HEK293T (cell line): ENCODE results near the gene CNNM4.
A peak's percentile ranks its signal among the peaks of the same experiment; 100 is the strongest.

Source experiments
- CTCF ChIA-PET: fragments of 350-600 bp; formaldehyde crosslinking; extraction: SDS; loops from one replicate; lab custom pipeline; 2021; ENCODE audit warnings: antibody characterized with exemption, inconsistent platforms; lab: Yijun Ruan, JAX
- POLR2A ChIA-PET: fragments of 350-600 bp; formaldehyde crosslinking; extraction: SDS; loops from one replicate; lab custom pipeline; 2020; ENCODE audit warnings: antibody characterized with exemption, inconsistent platforms; lab: Yijun Ruan, JAX
- DNase-seq: peaks from one replicate; pipeline ENCODE4 v3.0.0; 2012; ENCODE audit warnings: mixed read lengths; ENCODE audit errors: extremely low spot score
- ARNT ChIP-seq: fragments of 450-650 bp; IDR thresholded peaks from 2 replicates; pipeline ENCODE4 v1.6.1; 2017; ENCODE audit warnings: mild to moderate bottlenecking
- BHLHE40 ChIP-seq: fragments of 450-650 bp; IDR thresholded peaks from 2 replicates; pipeline ENCODE4 v1.6.1; 2016; ENCODE audit warnings: mild to moderate bottlenecking, moderate library complexity, borderline replicate concordance
- CTBP1 ChIP-seq: fragments of 450-650 bp; IDR thresholded peaks from 2 replicates; pipeline ENCODE4 v1.6.1; 2016; ENCODE audit warnings: borderline replicate concordance
- ELF4 ChIP-seq: fragments of 450-650 bp; IDR thresholded peaks from 2 replicates; pipeline ENCODE4 v1.6.1; 2017; ENCODE audit warnings: antibody characterized with exemption
- FOXA1 ChIP-seq: fragments of 450-650 bp; IDR thresholded peaks from 2 replicates; pipeline ENCODE4 v1.6.1; 2016; ENCODE audit warnings: mild to moderate bottlenecking
- FOXK2 ChIP-seq: fragments of 450-650 bp; IDR thresholded peaks from 2 replicates; pipeline ENCODE4 v1.6.1; 2016; ENCODE audit warnings: mild to moderate bottlenecking
- FOXM1 ChIP-seq: fragments of 450-650 bp; IDR thresholded peaks from 2 replicates; pipeline ENCODE4 v1.6.1; 2017; ENCODE audit warnings: mild to moderate bottlenecking, borderline replicate concordance
- HDGF ChIP-seq: fragments of 450-650 bp; IDR thresholded peaks from 2 replicates; pipeline ENCODE4 v1.6.1; 2017; ENCODE audit warnings: antibody characterized with exemption, borderline replicate concordance
- L3MBTL2 ChIP-seq: fragments of 450-650 bp; conservative IDR thresholded peaks from 2 replicates; pipeline ENCODE4 v1.6.1; 2016; ENCODE audit warnings: mild to moderate bottlenecking
- LEF1 ChIP-seq: fragments of 450-650 bp; IDR thresholded peaks from 2 replicates; pipeline ENCODE4 v1.6.1; 2017; ENCODE audit warnings: mild to moderate bottlenecking, borderline replicate concordance
- NFRKB ChIP-seq: fragments of 450-650 bp; IDR thresholded peaks from 2 replicates; pipeline ENCODE4 v1.6.1; 2016; ENCODE audit warnings: mild to moderate bottlenecking, moderate library complexity
- SP1 ChIP-seq: fragments of 450-650 bp; IDR thresholded peaks from 2 replicates; pipeline ENCODE4 v1.6.1; 2017
- SUZ12 ChIP-seq: fragments of 450-650 bp; IDR thresholded peaks from 2 replicates; pipeline ENCODE4 v1.6.1; 2016; ENCODE audit warnings: mild to moderate bottlenecking
- TARDBP ChIP-seq: fragments of 450-650 bp; IDR thresholded peaks from 2 replicates; pipeline ENCODE4 v1.6.1; 2016
- ZNF384 ChIP-seq: fragments of 450-650 bp; IDR thresholded peaks from 2 replicates; pipeline ENCODE4 v1.6.1; 2016
- TF ChIP-seq, protein P1 (sequence below): fragments of 450-650 bp; IDR thresholded peaks from 2 replicates; pipeline ENCODE4 v1.6.1; 2016

The CNNM4 gene

DNA sequence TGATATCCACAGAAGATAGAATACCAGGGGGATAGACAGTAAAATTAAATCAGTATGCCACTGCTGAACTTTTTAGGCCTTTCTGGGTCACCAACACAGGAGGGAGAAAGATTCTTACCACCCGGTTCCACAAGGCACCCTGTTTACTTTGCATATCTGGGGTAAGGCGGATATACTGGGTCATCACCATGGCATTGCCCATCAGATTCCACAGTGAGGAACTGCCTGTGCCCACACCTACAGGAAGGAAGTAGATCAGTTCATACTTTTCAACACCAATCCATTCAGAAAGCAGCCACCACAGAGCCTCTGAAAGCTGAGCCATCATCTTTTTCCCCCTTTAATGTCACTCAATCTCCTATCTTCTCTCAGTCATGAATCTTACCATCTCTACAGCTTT lies 22.9 kb upstream of the CNNM4 start:
- ChIA-PET CTCF (no interaction called here), POLR2A (no interaction called here)
- DNase-seq, result no peak
- no peak for TF ChIP-seq FOXA1

DNA sequence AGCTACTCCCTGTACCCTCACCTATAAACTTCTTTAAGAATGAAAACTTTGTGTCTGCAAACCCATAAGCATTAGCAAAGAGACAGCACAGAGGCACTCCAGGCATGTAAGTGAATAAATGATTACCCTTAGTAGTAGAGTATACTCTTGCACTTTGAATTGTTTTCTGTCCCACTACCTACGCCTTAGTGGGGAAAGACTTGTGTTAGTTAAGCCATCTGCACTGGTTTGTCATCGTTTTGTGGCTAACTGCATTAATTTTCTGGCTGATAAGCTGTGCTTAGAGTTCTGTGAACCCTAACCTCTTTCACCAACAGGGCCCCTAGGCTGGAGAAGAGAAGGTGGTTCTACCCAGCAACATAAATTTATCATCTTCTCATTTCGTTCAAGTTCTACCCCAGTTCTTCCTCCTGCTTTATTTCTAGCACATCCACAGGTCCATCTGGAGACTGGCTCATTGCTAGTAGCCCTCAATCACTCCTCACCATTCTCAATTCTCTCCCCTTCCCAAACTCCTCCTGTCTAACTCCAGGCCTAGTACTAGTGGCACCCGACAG lies 21.5 kb upstream of the CNNM4 start:
- TF ChIP-seq TARDBP, result no peak
- TF ChIP-seq NFRKB, result no peak
- no peak for TF ChIP-seq BHLHE40
- TF ChIP-seq ELF4, result no peak
- ChIA-PET POLR2A (no interaction called here), CTCF (no interaction called here)
- no peak for DNase-seq

DNA sequence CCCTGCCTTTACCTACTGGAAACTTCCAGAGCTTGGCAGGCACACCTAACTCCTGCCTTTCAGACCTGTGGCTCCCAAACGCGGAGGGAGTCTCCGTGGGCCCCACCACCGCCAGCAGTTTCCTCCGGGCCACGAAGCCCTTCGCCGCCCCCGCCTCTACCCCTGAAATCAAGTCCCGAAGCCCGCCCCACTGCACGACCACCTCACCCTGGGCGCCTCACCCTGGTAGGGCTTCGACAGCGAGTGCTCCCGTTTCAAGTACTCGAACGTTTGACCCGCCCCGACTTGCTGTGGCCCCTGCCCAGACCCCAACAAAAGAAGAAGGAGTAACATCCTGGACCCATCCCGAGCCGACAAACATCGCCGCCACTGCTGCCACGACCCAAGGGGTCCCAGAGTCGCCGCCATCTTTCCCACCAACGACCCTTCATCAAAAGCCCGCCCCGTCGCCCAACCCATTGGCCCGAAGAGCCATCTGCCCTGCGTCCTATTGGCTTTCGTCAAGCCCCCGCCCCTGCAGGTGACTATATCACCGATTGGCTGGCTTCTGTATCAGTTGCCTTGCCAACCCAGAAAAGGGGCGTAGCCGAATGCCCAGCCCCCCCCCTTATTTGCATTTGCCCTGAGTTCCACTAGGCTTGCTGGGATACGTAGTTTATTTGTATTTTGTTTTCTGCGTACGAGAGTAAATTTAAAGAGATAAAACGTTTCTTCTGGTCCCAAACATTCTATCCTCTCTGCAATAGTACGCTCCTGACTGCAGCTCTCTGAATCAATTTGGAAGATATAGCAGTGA lies 20.9 kb upstream of the CNNM4 start, which contains the start of gene LMAN2L:
TSS of gene LMAN2L (minus strand) at position 432 of the 796 bp plus-strand sequence. CDS start at position 408, 24 bp downstream.
- ChIA-PET POLR2A (interaction anchor here (0.7 kb wide), 1 partner anchor 21 kb away, joined by 4 read pairs; the partner anchor contains the start of gene CNNM4), CTCF (no interaction called here)

DNA sequence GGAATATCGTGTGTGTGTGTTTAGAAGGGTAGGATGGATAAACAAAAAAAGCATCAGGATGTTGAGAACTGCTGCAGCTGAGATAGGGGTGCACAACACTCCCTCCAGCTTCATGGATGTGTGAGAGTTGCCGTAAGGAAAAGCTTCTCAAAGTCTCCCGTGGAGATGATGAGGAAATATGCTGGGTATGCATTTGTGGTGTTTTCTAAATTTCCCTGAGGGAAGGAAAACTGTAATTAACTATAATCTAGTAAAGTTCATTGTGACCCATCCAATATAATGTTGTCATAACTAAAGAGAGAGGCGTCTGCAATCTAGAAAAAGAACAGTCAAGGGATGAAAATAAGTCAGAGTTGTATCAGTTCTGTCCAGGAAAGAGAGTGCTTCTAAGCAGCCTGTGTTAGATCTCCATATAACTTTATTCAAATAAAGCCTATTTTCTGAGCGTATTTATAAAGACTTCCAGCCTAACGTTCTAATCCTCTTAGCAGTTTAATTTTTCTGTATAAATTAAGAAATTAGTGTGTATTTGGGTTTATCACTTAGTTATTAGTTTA lies 13.6 kb upstream of the CNNM4 start:
- TF ChIP-seq SUZ12 (no peak), ZNF384 (no peak), FOXK2 (no peak), NFRKB (no peak)
- no peak for DNase-seq
- POLR2A ChIA-PET, result no interaction called here
- CTCF ChIA-PET, result interaction anchor here (1.3 to 1.5 kb wide), 2 partner anchors 10 to 17 kb away, joined by 4 to 5 read pairs; no protein-coding TSS in a partner anchor

More for the DNA sequence above, 20.9 kb upstream of the CNNM4 start, which contains the start of gene LMAN2L:
- peak; percentile 97 for DNase-seq
- TF ChIP-seq ELF4, result no peak
- TF ChIP-seq, protein P1, sequence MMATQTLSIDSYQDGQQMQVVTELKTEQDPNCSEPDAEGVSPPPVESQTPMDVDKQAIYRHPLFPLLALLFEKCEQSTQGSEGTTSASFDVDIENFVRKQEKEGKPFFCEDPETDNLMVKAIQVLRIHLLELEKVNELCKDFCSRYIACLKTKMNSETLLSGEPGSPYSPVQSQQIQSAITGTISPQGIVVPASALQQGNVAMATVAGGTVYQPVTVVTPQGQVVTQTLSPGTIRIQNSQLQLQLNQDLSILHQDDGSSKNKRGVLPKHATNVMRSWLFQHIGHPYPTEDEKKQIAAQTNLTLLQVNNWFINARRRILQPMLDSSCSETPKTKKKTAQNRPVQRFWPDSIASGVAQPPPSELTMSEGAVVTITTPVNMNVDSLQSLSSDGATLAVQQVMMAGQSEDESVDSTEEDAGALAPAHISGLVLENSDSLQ, result peak; percentile 79

DNA sequence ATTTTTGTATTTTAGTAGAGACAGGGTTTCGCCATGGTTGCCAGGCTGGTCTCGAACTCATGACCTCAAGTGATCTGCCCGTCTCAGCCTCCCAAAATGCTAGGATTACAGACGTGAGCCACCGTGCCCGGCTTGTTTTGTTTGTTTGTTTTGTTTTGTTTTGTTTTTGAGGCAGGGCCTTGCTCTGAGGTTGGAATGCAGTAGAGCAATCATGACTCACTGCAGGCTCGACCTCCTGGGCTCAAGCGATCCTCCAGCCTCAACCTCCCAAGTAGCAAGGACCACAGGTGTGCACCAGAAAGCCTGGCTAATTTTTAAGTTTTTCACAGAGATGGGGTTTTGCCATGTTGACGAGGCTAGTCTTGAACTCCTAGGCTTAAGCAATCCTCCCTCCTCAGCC lies 8.9 kb upstream of the CNNM4 start:
- CTCF ChIA-PET, result interaction anchor here (0.6 kb wide), 1 partner anchor 116 kb away, joined by 6 read pairs; no protein-coding TSS in a partner anchor
- no peak for DNase-seq
- TF ChIP-seq BHLHE40 (no peak), TARDBP (no peak), ZNF384 (no peak), FOXK2 (no peak), FOXM1 (no peak), HDGF (no peak), L3MBTL2 (no peak), FOXA1 (no peak), NFRKB (no peak), LEF1 (no peak), CTBP1 (no peak), ARNT (no peak), SP1 (no peak), ELF4 (no peak), SUZ12 (no peak)
- TF ChIP-seq, protein P1, result no peak

DNA sequence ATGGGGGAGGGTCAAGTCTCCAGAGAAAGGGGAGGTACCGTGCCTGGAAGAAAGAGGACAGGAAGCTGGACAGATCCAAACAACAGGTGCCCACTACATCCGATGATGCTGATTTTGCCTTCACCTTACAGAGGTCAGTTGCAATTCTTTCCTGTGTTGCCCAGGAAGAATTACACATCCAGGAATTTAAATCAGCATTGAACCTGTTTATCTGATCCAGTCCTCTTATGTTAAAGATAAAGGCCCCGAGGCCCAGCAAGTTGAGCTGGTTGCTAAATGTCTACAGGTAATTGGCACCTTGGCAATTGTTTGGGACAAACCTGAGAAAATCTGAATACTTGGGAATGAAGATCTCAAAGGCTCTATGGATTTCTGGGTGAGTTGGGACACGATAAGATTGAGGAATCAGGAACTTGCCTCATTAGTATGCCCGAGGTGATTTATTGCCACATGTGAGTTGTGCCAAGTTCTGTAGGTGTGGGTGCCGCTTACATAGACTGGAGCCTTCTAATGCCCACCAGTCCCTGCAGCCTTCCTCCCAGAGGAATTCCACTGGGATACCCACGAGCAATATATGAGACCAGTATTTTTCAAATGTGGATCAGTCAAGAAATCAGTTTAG lies 6.9 kb upstream of the CNNM4 start:
- no peak for DNase-seq
- TF ChIP-seq LEF1 (no peak), HDGF (no peak), CTBP1 (no peak), FOXK2 (no peak), TARDBP (no peak), ZNF384 (no peak), SUZ12 (no peak), ELF4 (no peak)
- TF ChIP-seq, protein P1, result no peak
- CTCF ChIA-PET, result no interaction called here
- POLR2A ChIA-PET, result no interaction called here

More for the DNA sequence above, 8.9 kb upstream of the CNNM4 start:
- POLR2A ChIA-PET, result no interaction called here

DNA sequence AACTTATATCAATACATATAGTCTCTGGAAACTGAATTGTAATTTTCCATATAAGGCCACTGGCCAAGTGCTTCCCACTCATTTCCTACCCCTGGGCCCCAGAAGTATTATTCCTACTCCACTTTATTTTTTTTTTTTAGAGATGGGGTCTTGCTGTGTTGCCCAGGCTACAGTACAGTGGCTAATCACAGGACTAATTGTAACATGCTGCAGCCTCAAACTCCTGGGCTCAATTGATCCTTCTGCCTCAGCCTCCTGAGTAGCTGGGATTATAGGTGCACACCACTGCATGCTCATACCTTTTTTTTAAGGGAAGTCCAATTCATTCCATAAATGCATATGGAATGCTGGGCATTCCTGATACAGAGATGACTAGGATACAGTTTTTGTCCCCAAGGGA lies 6.4 kb upstream of the CNNM4 start:
- TF ChIP-seq LEF1 (no peak), FOXM1 (no peak), BHLHE40 (no peak), TARDBP (no peak)
- CTCF ChIA-PET, result no interaction called here
- POLR2A ChIA-PET, result no interaction called here
- DNase-seq, result no peak
